GM15510 (cell line): ENCODE measurements around the gene IQGAP3.
A peak's percentile ranks its signal among the peaks of the same experiment; 100 is the strongest.

ENCODE experiments used
- POLR2A ChIP-seq: IDR thresholded peaks from 3 replicates; pipeline ENCODE4 v1.6.1; 2011; ENCODE audit warnings: borderline replicate concordance; ENCODE audit not compliant: insufficient read length; ENCODE audit errors: extremely low read depth

Gene IQGAP3

GRCh38 chr1:156494309-156494895, 78.0 kb downstream of the IQGAP3 start:
- no peak for TF ChIP-seq POLR2A

DNA sequence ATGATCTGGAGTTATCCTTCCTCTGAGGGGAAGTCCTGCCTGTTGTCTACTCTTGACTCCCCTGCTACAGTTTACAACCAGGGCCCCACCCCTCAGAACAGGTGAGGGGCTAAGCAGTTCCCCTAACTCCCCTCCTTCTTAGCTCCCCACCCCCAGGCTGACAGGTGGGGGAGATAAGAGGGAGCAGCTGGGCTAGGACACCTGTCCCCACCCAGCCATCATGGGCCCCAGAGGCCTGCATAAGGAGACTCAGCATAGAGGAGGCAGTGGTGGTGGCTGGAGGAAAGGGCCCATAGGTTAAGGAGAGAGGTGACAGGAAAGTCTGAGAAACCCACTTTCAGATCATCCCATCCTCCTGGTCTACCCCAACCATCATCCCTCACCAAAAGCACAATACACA, 78.6 kb downstream of the IQGAP3 start:
- peak; percentile 15 for TF ChIP-seq POLR2A

- TF ChIP-seq POLR2A = no peak
These were observed 79.2 kb downstream of the IQGAP3 start for GRCh38 chr1:156493154-156493631.

- TF ChIP-seq POLR2A = no peak
These were observed 79.7 kb downstream of the IQGAP3 start for GRCh38 chr1:156492591-156493080.

GRCh38 chr1:156492013-156492590, 80.3 kb downstream of the IQGAP3 start:
- no peak for TF ChIP-seq POLR2A

GRCh38 chr1:156491151-156491949, 81.0 kb downstream of the IQGAP3 start:
- peak; percentile 66 for TF ChIP-seq POLR2A

DNA sequence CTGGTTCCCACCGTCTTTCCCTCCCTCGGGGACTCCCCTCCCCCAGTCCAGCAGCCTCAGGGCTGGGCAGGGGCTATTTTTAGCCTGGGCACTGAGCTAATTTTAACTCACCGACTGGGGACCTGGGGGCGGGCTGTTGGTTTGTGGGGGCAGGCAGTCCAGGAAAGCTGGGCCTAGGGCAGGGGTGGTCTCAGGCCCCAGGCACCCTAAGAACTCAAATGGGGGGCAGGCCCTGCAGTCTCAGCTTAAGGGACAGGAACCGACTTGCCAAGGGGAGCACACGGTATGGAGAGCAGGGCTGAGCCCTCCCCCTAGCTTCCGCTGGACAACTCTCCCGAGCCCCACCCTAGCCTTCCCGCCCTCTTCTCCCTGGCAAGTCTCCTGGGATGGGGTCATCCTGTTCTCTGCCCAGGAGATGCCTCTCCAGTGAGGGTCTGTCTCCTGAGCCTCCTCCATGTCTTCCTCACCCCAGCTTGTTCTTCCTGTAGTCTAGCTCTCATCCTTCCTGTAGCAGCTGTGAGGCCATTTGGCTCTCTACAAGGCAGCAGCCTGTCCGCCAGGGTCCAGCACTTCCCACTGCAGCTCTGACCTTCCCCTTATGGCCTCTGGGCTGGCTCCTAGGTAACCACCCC, 81.8 kb downstream of the IQGAP3 start:
- no peak for TF ChIP-seq POLR2A

GRCh38 chr1:156489935-156490293, 82.5 kb downstream of the IQGAP3 start:
- no peak for TF ChIP-seq POLR2A

- no peak for TF ChIP-seq POLR2A
These were observed 83.0 kb downstream of the IQGAP3 start for GRCh38 chr1:156489166-156489934.

DNA sequence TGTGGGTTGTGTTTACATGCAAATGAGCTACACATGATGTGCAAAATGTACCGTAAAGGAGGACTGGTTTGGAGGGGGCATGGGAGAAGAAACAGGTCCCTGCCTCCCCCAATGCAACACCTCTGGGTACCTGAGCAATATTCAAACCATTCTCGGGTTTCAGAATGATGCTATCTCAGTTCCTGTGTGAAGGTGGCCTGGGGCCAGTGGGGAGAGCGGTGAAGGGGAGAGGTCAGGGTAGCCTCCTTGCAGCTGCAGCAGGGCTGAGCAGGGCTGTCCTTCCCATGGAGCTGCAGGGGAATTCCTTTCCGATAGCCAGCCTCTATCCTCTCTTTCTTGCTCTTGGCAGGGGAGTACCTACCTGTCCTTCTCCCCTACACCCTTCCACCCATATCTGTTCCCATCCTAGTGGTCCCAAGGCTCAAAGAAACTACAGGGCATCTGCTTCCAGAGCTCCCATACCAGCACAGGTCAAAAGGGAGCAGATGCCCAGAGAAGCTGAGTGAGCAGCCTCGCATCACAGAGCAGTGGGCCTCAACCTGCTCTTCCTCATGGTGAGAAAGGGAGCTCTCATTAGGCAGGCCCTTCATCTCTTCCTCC, 83.7 kb downstream of the IQGAP3 start:
- TF ChIP-seq POLR2A = peak; percentile 29

DNA sequence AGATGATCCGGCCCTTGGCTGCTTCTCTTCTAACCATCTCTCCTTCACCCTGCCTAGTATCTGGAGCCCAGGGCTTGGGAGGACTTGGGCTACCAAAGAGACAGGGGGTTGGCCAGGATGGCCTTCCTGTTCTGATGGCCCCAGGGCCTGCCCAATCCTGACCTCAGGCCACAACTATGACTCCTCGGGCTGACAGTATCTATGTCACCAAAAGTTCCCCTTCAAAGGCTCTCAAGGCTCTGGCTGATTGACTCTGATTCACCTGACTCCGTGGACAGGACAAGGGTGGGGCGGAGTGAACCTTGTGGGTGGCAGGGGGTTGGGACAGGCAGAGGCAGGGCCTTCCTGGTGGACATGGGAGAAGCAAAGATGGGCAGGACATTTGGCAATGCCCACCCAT, 84.5 kb downstream of the IQGAP3 start:
- TF ChIP-seq POLR2A = no peak

- TF ChIP-seq POLR2A = no peak
These were observed 85.7 kb downstream of the IQGAP3 start for GRCh38 chr1:156486421-156487344.

DNA sequence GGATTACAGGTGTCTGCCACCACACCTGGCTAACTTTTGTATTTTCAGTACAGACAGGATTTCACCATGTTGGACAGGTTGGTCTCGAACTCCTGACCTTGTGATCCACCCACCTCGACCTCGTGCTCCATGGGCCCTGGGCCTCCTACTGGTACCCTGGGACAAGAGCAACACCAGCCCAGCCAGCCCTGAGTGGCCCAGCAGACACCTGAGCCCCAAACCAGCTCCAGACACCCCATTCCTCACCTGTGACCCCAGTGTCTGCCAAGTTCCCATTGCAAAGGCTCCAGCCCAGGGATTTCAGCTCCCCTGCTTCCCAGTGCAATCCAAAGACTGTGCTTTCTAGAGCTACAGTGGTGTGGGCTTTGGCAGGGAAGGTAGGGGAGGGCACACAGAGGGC, 86.4 kb downstream of the IQGAP3 start:
- no peak for TF ChIP-seq POLR2A
